ENCODE measurements around the gene TTBK2. TPM values are rescaled to one million over a fixed set of nuclear protein-coding genes. Genes with fewer than 3 reads are reported as not detected.

TTBK2 gene
- total and polyA plus RNA-seq, 2 donors (not counting 1 experiment from before 2014, with no cell fraction given), result 4.3 to 39.6 TPM

- no peak overlapping the region for H3K4me3 ChIP-seq (ENCODE audit: control extremely low read depth in 1 of 5, extremely low read depth in 1 of 5, insufficient read depth in 1 of 5, low read depth in 2 of 5, low read length in 4 of 5)
- H3K27ac ChIP-seq (ENCODE audit: low read length in 2 of 2), result no peak overlapping the region
- H3K9ac ChIP-seq (ENCODE audit: low read length), result no peak overlapping the region
- Mint-ChIP-seq H3K27ac (no peak overlapping the region), H3K4me3 (no peak overlapping the region), H3K9me3 (ENCODE audit: insufficient read depth) (peaks cover 16% of the 10 kb centered on the region), H3K4me1 (no peaks in the 10 kb centered on the region), H3K27me3 (no peaks in the 10 kb centered on the region)
- H3K79me2 ChIP-seq (ENCODE audit: control insufficient read depth, insufficient read depth, low read length), result peaks cover 13% of the 10 kb centered on the region
- peaks cover 1 to 22% (median 20%) of the 10 kb centered on the region in 3 donors for H3K9me3 ChIP-seq (ENCODE audit: control extremely low read depth in 1 of 3, control insufficient read depth in 2 of 3, insufficient read depth in 1 of 3, low read length in 2 of 3)
- TF ChIP-seq CTCF (IDR thresholded peaks at IDR 0.05) (no peak), EZH2 (IDR thresholded peaks at IDR 0.05; ENCODE audit: borderline replicate concordance, insufficient read depth, low read depth, low read length, poor library complexity, severe bottlenecking) (no peak)
- no peaks in the 10 kb centered on the region for H3K27me3 ChIP-seq (replicated peaks in 1 of 4; ENCODE audit: control extremely low read depth in 1 of 4, control insufficient read depth in 3 of 4, insufficient read depth in 4 of 4, low read length in 3 of 4)
- peaks cover 7 to 8% of the 10 kb centered on the region in 2 experiments for H3K36me3 ChIP-seq (replicated peaks in 1 of 2; ENCODE audit: control extremely low read depth in 1 of 2, control insufficient read depth in 1 of 2, extremely low read depth in 1 of 2, insufficient read depth in 2 of 2, low read length in 1 of 2)
- no peaks in the 10 kb centered on the region for H3K4me1 ChIP-seq (ENCODE audit: control insufficient read depth in 2 of 2, insufficient read depth in 2 of 2, low read length in 2 of 2)
- H3K4me2 ChIP-seq (replicated peaks; ENCODE audit: low read depth, low read length, poor library complexity, severe bottlenecking), result no peak overlapping the region
- WGBS (ENCODE audit: insufficient coverage), result 100% methylated on average over 2 of the region's 2 CpGs
- ChIA-PET CTCF (interaction anchor here (0.5 kb wide), 1 partner anchor 1003 kb away, joined by 3 read pairs; no protein-coding TSS in a partner anchor), POLR2A (no interaction called here)
- no peaks in the 10 kb centered on the region for H4K20me1 ChIP-seq (ENCODE audit: control insufficient read depth, insufficient read depth, low read length, poor library complexity, severe bottlenecking)
- ATAC-seq (ENCODE audit: low read depth) (no peak), DNase-seq (no peak)
- intact Hi-C loops (cut with micrococcal nuclease), result no loop called here
- no peak overlapping the region for H2AFZ ChIP-seq (ENCODE audit: insufficient read depth, low read depth, low read length, poor library complexity, severe bottlenecking)
Measured at GRCh38 chr15:42759093-42759492, 161.5 kb downstream of the TTBK2 start.

GRCh38 chr15:42750306-42750705 is 170.3 kb downstream of the TTBK2 start:
- Histone ChIP-seq H3K9ac (ENCODE audit: low read length) (no peak overlapping the region), H3K36me3 (replicated peaks in 1 of 2; ENCODE audit: control extremely low read depth in 1 of 2, control insufficient read depth in 1 of 2, extremely low read depth in 1 of 2, insufficient read depth in 2 of 2, low read length in 1 of 2) (peaks cover 9 to 24% of the 10 kb centered on the region in 2 experiments), H2AFZ (ENCODE audit: insufficient read depth, low read depth, low read length, poor library complexity, severe bottlenecking) (no peak overlapping the region), H3K27ac (ENCODE audit: low read length in 2 of 2) (no peak overlapping the region), H3K27me3 (replicated peaks in 1 of 4; ENCODE audit: control extremely low read depth in 1 of 4, control insufficient read depth in 3 of 4, insufficient read depth in 4 of 4, low read length in 3 of 4) (no peaks in the 10 kb centered on the region), H3K4me3 (ENCODE audit: control extremely low read depth in 1 of 5, extremely low read depth in 1 of 5, insufficient read depth in 1 of 5, low read depth in 2 of 5, low read length in 4 of 5) (no peak overlapping the region), H3K79me2 (ENCODE audit: control insufficient read depth, insufficient read depth, low read length) (no peaks in the 10 kb centered on the region), H3K4me1 (ENCODE audit: control insufficient read depth in 2 of 2, insufficient read depth in 2 of 2, low read length in 2 of 2) (no peaks in the 10 kb centered on the region), H4K20me1 (ENCODE audit: control insufficient read depth, insufficient read depth, low read length, poor library complexity, severe bottlenecking) (no peaks in the 10 kb centered on the region), H3K9me3 (ENCODE audit: control extremely low read depth in 1 of 3, control insufficient read depth in 2 of 3, insufficient read depth in 1 of 3, low read length in 2 of 3) (peaks cover 2 to 8% (median 4%) of the 10 kb centered on the region in 3 donors), H3K4me2 (replicated peaks; ENCODE audit: low read depth, low read length, poor library complexity, severe bottlenecking) (no peak overlapping the region)
- ChIA-PET POLR2A (no interaction called here), CTCF (no interaction called here)
- H3K4me1 Mint-ChIP-seq, result no peaks in the 10 kb centered on the region
- no peak overlapping the region for H3K4me3 Mint-ChIP-seq
- no CpG with 5 or more reads among the region's 2 CpGs for WGBS (ENCODE audit: insufficient coverage)
- no peaks in the 10 kb centered on the region for H3K27me3 Mint-ChIP-seq
- no peak overlapping the region for H3K27ac Mint-ChIP-seq
- DNase-seq (no peak), ATAC-seq (ENCODE audit: low read depth) (no peak)
- TF ChIP-seq EZH2 (IDR thresholded peaks at IDR 0.05; ENCODE audit: borderline replicate concordance, insufficient read depth, low read depth, low read length, poor library complexity, severe bottlenecking) (no peak), CTCF (IDR thresholded peaks at IDR 0.05) (no peak)
- intact Hi-C loops (cut with micrococcal nuclease), result no loop called here
- H3K9me3 Mint-ChIP-seq (ENCODE audit: insufficient read depth), result no peaks in the 10 kb centered on the region

Data from B cell (primary cell).